Psoas muscle (tissue), 8 donors: ENCODE data around the gene TRIM72. TPM values are rescaled to one million over a fixed set of nuclear protein-coding genes. Genes with fewer than 3 reads are reported as not detected.
"Not testable (repeated sequence)": the region's sequence is repeated elsewhere in the genome, so short reads cannot be mapped to it uniquely, and the experiment has no call there.

Experiments used
- ATAC-seq, 4 donors: fragments of 200-7000 bp; cut with Tn5 transposase; one replicate each; pipeline ENCODE4 v1.9.1; 2020; ENCODE audit warnings: moderate library complexity in 3 of 4, mild to moderate bottlenecking in 2 of 4
- DNase-seq, 2 donors: peaks; one replicate each; pipeline ENCODE4 v3.0.0-alpha.2; 2020
- H3K27ac ChIP-seq: fragments of 200-600 bp; one replicate; pipeline ENCODE4 v1.8.0; 2022
- H3K27me3 ChIP-seq, 3 donors: fragments of 200-600 bp in 1 of 3; one replicate each; pipeline versions ENCODE4 v1.6.1 to v1.8.0; 2013 to 2022; ENCODE audit warnings: low read length in 2 of 3, mild to moderate bottlenecking in 2 of 3, moderate library complexity in 1 of 3; ENCODE audit not compliant: insufficient read depth in 3 of 3
- H3K36me3 ChIP-seq, 2 donors: fragments of 200-600 bp in 1 of 2; one replicate each; pipeline versions ENCODE4 v1.6.1 to v1.8.0; 2013 to 2022; ENCODE audit warnings: low read depth in 1 of 2, mild to moderate bottlenecking in 1 of 2, moderate library complexity in 1 of 2; ENCODE audit not compliant: insufficient read depth in 1 of 2
- H3K4me1 ChIP-seq: fragments of 200-600 bp; one replicate; pipeline ENCODE4 v1.8.0; 2022
- H3K4me3 ChIP-seq: fragments of 200-600 bp; one replicate; pipeline ENCODE4 v1.8.0; 2022; ENCODE audit warnings: mild to moderate bottlenecking
- H3K9me3 ChIP-seq: fragments of 200-600 bp; one replicate; pipeline ENCODE4 v1.8.0; 2022
- CTCF ChIP-seq: fragments of 200-600 bp; IDR thresholded peaks from one replicate; pipeline ENCODE4 v1.8.0; 2022; ENCODE audit warnings: antibody characterized with exemption
- WGBS, 3 donors: extraction: QIAGEN DNeasy Blood & Tissue Kit; methylation state at CpG; one replicate each; pipeline versions ENCODE4 v1.1.6 to v1.1.7; 2013; 5-methylcytosine and 5-hydroxymethylcytosine counted together
- intact Hi-C, 2 donors: fragments of 100-400 bp; cut with DNase I; formaldehyde crosslinking; loops; one replicate each; pipeline versions ENCODE4 v1.11.0 to v1.14.2; 2022
- polyA plus RNA-seq, 3 donors: library from polyadenylated mRNA; stranded (reverse); fragments of 200-250 nt; gene quantifications; one replicate each; pipeline ENCODE4 v1.2.3, GENCODE V29; 2013
- total RNA-seq, 4 donors: library from RNA; stranded (reverse); fragmentation: NEBNext Ultra II Directional in 2 of 4; extraction: Animal tissue kit (Norgen Biotek cat#: 25700) in 2 of 4; gene quantifications; one replicate each; pipeline versions ENCODE4 v1.2.1 to v1.2.4, GENCODE V29; 2021 to 2023
- donor health status: healthy with polysubstance abuse.
- donor health status: DM: no; HTN: no; CAD: no; lungs with moderate emphysema.
- donor health status: Bipolar disorder and iron deficiency.
- donor health status: healthy.
- donor health status: DM: yes; HTN: yes; CAD: no.
- donor health status: DM: no; HTN: no; CAD: no.
- donor health status: DM: no; HTN: no; CAD: no.
- donor health status: DM: yes; HTN: yes; CAD: no.

TRIM72 gene
- total and polyA plus RNA-seq, 7 donors = 62.9 to 236 (median 155) TPM

GRCh38 chr16:31269541-31269940 lies 55.6 kb downstream of the TRIM72 start:
- no peaks in the 10 kb centered on the region for H3K36me3 ChIP-seq
- H3K4me1 ChIP-seq = no peaks in the 10 kb centered on the region
- H3K27ac ChIP-seq = no peak overlapping the region
- peaks cover 0 to 1% (median 0%) of the 10 kb centered on the region in 3 donors for H3K27me3 ChIP-seq
- WGBS, 3 donors = 52 to 85% (median 60%) methylated on average over 2 of the region's 2 CpGs
- H3K4me3 ChIP-seq = no peak overlapping the region
- no peak for ATAC-seq
- intact Hi-C loops = no loop called here
- no peaks in the 10 kb centered on the region for H3K9me3 ChIP-seq
- no peak for TF ChIP-seq CTCF
- no peak for DNase-seq

GRCh38 chr16:31269973-31270372 lies 56.1 kb downstream of the TRIM72 start:
- H3K4me3 ChIP-seq, intact Hi-C loops, H3K9me3 ChIP-seq, H3K27ac ChIP-seq, DNase-seq, H3K36me3 ChIP-seq, ATAC-seq, H3K4me1 ChIP-seq, H3K27me3 ChIP-seq: not testable (repeated sequence)
- 52 to 95% (median 74%) methylated on average over 3 of the region's 3 CpGs for WGBS, 3 donors

GRCh38 chr16:31270795-31271194 lies 56.9 kb downstream of the TRIM72 start:
- WGBS, 3 donors = 69 to 79% (median 76%) methylated on average over 5 of the region's 5 CpGs
- Histone ChIP-seq H3K36me3 (no peaks in the 10 kb centered on the region), H3K27me3 (peaks cover 0 to 1% (median 0%) of the 10 kb centered on the region in 3 donors), H3K9me3 (no peaks in the 10 kb centered on the region), H3K4me3 (no peak overlapping the region), H3K27ac (no peak overlapping the region), H3K4me1 (no peaks in the 10 kb centered on the region)
- ATAC-seq (no peak), DNase-seq (no peak)
- intact Hi-C loops = no loop called here
- no peak for TF ChIP-seq CTCF

GRCh38 chr16:31271621-31272190 lies 57.8 kb downstream of the TRIM72 start:
- WGBS, 3 donors = 51 to 60% (median 56%) methylated on average over 16 of the region's 16 CpGs
- no peak for TF ChIP-seq CTCF
- no peak overlapping the region for H3K4me3 ChIP-seq
- intact Hi-C loops = no loop called here
- ATAC-seq (no peak), DNase-seq (no peak)
- H3K27ac ChIP-seq = no peak overlapping the region
- H3K4me1 ChIP-seq = no peaks in the 10 kb centered on the region
- no peaks in the 10 kb centered on the region for H3K9me3 ChIP-seq
- no peaks in the 10 kb centered on the region for H3K36me3 ChIP-seq
- H3K27me3 ChIP-seq = peaks cover 0 to 1% (median 0%) of the 10 kb centered on the region in 3 donors

GRCh38 chr16:31273187-31273586 lies 59.3 kb downstream of the TRIM72 start:
- Histone ChIP-seq H3K9me3 (no peaks in the 10 kb centered on the region), H3K4me1 (no peaks in the 10 kb centered on the region), H3K27me3 (peaks cover 0 to 1% (median 0%) of the 10 kb centered on the region in 3 donors), H3K4me3 (no peak overlapping the region), H3K36me3 (no peaks in the 10 kb centered on the region), H3K27ac (no peak overlapping the region)
- no peak for TF ChIP-seq CTCF
- 71 to 77% (median 73%) methylated on average over 7 of the region's 7 CpGs for WGBS, 3 donors
- DNase-seq = no peak
- intact Hi-C loops = no loop called here
- no peak for ATAC-seq
